Measurements from ENCODE around the gene C1S. TPM values are rescaled to one million over a fixed set of nuclear protein-coding genes. Genes with fewer than 3 reads are reported as not detected.
A peak's percentile ranks its signal among the peaks of the same experiment; 100 is the strongest.

Gene C1S
- total RNA-seq, 1 donor from 2014 or later: 6.3 TPM

- Histone ChIP-seq H3K4me3 (ENCODE audit: low read depth, low read length) (no peak overlapping the region), H3K36me3 (ENCODE audit: control insufficient read depth, insufficient read depth, low read length) (no peaks in the 10 kb centered on the region), H3K27me3 (ENCODE audit: control insufficient read depth, insufficient read depth, low read length) (no peaks in the 10 kb centered on the region)
- FAIRE-seq: no peak
- TF ChIP-seq CTCF (IDR thresholded peaks at IDR 0.05; ENCODE audit: insufficient read depth, low read length, severe bottlenecking): no peak
- no peak for DNase-seq (ENCODE audit: low read depth)
Observed at GRCh38 chr12:7061596-7061995, 1.1 kb downstream of the C1S start.

- H3K36me3 ChIP-seq (ENCODE audit: control insufficient read depth, insufficient read depth, low read length): no peaks in the 10 kb centered on the region
- H3K27me3 ChIP-seq (ENCODE audit: control insufficient read depth, insufficient read depth, low read length): no peaks in the 10 kb centered on the region
- FAIRE-seq: no peak
Observed at GRCh38 chr12:7064516-7064915, 4.0 kb downstream of the C1S start.

GRCh38 chr12:7065073-7065623, 4.6 kb downstream of the C1S start:
- Histone ChIP-seq H3K36me3 (ENCODE audit: control insufficient read depth, insufficient read depth, low read length) (no peaks in the 10 kb centered on the region), H3K27me3 (ENCODE audit: control insufficient read depth, insufficient read depth, low read length) (no peaks in the 10 kb centered on the region), H3K4me3 (ENCODE audit: low read depth, low read length) (no peak overlapping the region)
- FAIRE-seq (no peak), DNase-seq (ENCODE audit: low read depth) (no peak)
- no peak for TF ChIP-seq CTCF (IDR thresholded peaks at IDR 0.05; ENCODE audit: insufficient read depth, low read length, severe bottlenecking)

More at GRCh38 chr12:7064516-7064915, 4.0 kb downstream of the C1S start:
- no peak for TF ChIP-seq CTCF (IDR thresholded peaks at IDR 0.05; ENCODE audit: insufficient read depth, low read length, severe bottlenecking)
- no peak overlapping the region for H3K4me3 ChIP-seq (ENCODE audit: low read depth, low read length)
- DNase-seq (ENCODE audit: low read depth): no peak

- peak; percentile 61 for DNase-seq (ENCODE audit: low read depth)
- peak; percentile 83 for FAIRE-seq
- no peak overlapping the region for H3K4me3 ChIP-seq (ENCODE audit: low read depth, low read length)
- H3K27me3 ChIP-seq (ENCODE audit: control insufficient read depth, insufficient read depth, low read length): no peaks in the 10 kb centered on the region
- TF ChIP-seq CTCF (IDR thresholded peaks at IDR 0.05; ENCODE audit: insufficient read depth, low read length, severe bottlenecking): no peak
- H3K36me3 ChIP-seq (ENCODE audit: control insufficient read depth, insufficient read depth, low read length): no peaks in the 10 kb centered on the region
Observed at GRCh38 chr12:7066596-7066995, 6.1 kb downstream of the C1S start.

- FAIRE-seq (no peak), DNase-seq (ENCODE audit: low read depth) (no peak)
- Histone ChIP-seq H3K36me3 (ENCODE audit: control insufficient read depth, insufficient read depth, low read length) (no peaks in the 10 kb centered on the region), H3K27me3 (ENCODE audit: control insufficient read depth, insufficient read depth, low read length) (no peaks in the 10 kb centered on the region), H3K4me3 (ENCODE audit: low read depth, low read length) (no peak overlapping the region)
- no peak for TF ChIP-seq CTCF (IDR thresholded peaks at IDR 0.05; ENCODE audit: insufficient read depth, low read length, severe bottlenecking)
Observed at GRCh38 chr12:7067096-7067495, 6.6 kb downstream of the C1S start.

All from bronchial epithelial cell (primary cell).